22Rv1 (cell line): Measurements from ENCODE around the gene ARL4C.
"Not testable (repeated sequence)": the region's sequence is repeated elsewhere in the genome, so short reads cannot be mapped to it uniquely, and the experiment has no call there.

Experiments used
- ZFX ChIP-seq: fragments of 450-650 bp; IDR thresholded peaks from 2 replicates; pipeline ENCODE4 v1.6.1; 2017; ENCODE audit warnings: antibody characterized with exemption, borderline replicate concordance
- TF ChIP-seq, protein P1 (sequence below): fragments of 450-650 bp; IDR thresholded peaks from 2 replicates; pipeline ENCODE4 v1.5.1; 2017; ENCODE audit warnings: mild to moderate bottlenecking

DNA sequence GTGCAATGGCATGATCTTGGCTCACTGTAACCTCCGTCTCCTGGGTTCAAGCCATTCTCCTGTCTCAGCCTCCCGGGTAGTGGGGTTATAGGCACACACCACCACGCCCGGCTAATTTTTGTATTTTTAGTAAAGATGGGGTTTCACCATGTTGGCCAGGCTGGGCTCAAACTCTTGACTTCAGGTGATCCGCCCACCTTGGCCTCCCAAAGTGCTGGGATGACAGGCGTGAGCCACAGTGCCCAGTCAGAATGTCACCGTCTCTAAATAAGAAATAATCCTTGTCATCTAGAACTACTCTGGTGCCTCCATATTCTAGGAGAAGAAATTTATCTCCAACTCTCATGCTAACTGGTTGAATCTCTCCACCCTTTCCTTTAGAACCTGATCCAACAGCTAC lies 41.6 kb downstream of the ARL4C start:
- TF ChIP-seq, protein P1, sequence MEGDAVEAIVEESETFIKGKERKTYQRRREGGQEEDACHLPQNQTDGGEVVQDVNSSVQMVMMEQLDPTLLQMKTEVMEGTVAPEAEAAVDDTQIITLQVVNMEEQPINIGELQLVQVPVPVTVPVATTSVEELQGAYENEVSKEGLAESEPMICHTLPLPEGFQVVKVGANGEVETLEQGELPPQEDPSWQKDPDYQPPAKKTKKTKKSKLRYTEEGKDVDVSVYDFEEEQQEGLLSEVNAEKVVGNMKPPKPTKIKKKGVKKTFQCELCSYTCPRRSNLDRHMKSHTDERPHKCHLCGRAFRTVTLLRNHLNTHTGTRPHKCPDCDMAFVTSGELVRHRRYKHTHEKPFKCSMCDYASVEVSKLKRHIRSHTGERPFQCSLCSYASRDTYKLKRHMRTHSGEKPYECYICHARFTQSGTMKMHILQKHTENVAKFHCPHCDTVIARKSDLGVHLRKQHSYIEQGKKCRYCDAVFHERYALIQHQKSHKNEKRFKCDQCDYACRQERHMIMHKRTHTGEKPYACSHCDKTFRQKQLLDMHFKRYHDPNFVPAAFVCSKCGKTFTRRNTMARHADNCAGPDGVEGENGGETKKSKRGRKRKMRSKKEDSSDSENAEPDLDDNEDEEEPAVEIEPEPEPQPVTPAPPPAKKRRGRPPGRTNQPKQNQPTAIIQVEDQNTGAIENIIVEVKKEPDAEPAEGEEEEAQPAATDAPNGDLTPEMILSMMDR, result not testable (repeated sequence)
- not testable (repeated sequence) for TF ChIP-seq ZFX
